Measurements from ENCODE around the gene RFX3.

The RFX3 gene

DNA sequence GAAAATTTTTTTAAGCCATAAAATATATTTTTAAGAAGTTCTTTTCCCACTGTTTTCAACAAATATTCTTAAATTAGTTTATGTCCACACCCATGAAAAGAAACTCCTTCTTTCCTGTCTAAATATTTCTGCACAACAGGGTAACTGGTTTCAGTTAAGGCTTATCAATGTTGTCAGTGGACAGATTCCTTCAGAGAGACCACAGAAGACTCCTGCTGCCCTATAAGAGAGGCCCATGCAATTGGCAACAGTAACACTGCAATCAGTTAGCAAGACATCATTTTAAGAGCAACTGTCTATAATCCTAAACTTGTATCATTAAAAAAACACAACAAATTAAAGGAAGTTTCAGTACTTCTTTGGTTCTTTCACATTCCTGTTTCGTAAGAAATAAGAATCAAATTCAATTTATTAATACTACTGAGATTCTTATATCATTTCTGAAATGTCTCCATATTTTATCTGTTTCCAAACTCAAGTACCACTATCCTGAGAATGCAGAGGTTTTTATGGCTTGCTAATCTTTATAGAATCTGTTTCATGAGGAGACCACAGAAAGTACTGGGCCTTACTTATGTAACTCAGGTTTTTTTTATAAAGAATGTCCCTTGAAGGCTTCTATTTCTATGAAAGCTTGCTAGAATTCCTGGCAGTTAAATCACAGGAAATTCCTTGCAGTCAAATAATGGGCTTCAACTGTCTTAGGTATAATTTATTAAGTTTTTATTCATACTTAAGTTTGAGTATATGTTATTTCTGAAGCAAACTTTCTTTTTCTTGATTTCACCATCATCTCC lies 240.2 kb downstream of the RFX3 start:
- no peak overlapping the region for H3K4me3 ChIP-seq (replicated peaks; ENCODE audit: low read depth, low read length)
- TF ChIP-seq, protein P1, sequence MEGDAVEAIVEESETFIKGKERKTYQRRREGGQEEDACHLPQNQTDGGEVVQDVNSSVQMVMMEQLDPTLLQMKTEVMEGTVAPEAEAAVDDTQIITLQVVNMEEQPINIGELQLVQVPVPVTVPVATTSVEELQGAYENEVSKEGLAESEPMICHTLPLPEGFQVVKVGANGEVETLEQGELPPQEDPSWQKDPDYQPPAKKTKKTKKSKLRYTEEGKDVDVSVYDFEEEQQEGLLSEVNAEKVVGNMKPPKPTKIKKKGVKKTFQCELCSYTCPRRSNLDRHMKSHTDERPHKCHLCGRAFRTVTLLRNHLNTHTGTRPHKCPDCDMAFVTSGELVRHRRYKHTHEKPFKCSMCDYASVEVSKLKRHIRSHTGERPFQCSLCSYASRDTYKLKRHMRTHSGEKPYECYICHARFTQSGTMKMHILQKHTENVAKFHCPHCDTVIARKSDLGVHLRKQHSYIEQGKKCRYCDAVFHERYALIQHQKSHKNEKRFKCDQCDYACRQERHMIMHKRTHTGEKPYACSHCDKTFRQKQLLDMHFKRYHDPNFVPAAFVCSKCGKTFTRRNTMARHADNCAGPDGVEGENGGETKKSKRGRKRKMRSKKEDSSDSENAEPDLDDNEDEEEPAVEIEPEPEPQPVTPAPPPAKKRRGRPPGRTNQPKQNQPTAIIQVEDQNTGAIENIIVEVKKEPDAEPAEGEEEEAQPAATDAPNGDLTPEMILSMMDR (IDR thresholded peaks at IDR 0.05; ENCODE audit: low read depth, low read length, missing control alignments), result no peak
- DNase-seq (ENCODE audit: extremely low read depth, low read depth), result no peak

DNA sequence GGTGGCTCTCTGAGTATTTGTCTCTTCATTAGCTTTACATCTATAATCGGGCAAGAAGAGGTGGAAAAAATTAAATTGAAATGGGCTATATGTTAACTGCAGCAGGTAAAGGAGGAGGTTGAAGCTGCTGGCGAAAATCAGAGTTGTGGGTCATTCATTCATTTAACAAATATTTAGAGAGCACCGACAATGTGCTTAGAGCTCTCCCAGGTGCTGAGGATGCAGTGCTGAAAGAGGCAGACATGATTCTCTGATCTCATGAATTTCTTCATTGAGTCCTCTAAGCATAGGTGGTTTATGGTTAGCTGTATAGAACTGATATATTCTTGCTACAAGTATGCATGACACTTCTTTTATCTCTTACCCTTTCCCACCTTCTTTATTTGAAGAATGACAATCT lies 243.4 kb downstream of the RFX3 start:
- no peak for DNase-seq (ENCODE audit: extremely low read depth, low read depth)
- no peak overlapping the region for H3K4me3 ChIP-seq (replicated peaks; ENCODE audit: low read depth, low read length)
- TF ChIP-seq, protein P1 (IDR thresholded peaks at IDR 0.05; ENCODE audit: low read depth, low read length, missing control alignments), result no peak

DNA sequence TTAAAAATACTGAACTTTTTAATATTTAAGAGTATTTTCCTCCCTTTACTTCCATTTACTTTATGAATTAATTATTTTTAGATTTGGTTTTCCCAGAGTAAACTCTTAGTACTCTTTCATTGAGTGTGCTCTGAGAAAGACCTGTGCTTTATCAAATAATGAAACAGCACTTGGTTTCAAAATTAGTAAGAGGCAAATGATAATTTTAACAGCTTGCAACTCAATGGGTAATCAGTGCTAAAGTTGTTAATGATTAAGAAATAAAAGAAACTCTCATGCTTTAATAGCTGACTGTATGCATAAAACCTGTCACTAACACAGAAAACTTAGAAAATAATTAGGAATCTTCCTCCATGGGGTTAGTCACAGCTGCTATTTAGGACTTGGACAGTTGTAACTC lies 244.4 kb downstream of the RFX3 start:
- no peak overlapping the region for H3K4me3 ChIP-seq (replicated peaks; ENCODE audit: low read depth, low read length)
- TF ChIP-seq, protein P1 (IDR thresholded peaks at IDR 0.05; ENCODE audit: low read depth, low read length, missing control alignments), result no peak

DNA sequence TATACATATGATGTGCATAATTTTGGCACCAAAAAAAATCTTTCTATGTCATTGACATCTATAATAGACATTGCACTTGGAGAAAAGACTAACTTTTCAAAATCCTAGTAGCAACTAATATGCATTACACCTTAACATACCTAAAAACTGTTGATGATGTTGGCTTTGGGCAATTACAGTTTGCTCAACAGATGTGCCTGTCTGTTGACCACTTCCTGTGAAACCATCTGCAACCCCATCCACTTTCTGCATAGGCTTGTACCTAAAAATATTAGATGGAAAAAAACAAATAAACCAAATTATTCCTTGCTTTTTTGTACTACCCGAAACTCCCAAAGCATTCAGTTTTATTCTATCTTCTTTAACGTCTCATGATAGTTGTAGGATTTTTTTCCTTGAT lies 248.6 kb downstream of the RFX3 start:
- H3K4me3 ChIP-seq (replicated peaks; ENCODE audit: low read depth, low read length), result no peak overlapping the region
- DNase-seq (ENCODE audit: extremely low read depth, low read depth), result no peak
- TF ChIP-seq, protein P1 (IDR thresholded peaks at IDR 0.05; ENCODE audit: low read depth, low read length, missing control alignments), result no peak

More for the DNA sequence above, 244.4 kb downstream of the RFX3 start:
- no peak for DNase-seq (ENCODE audit: extremely low read depth, low read depth)

DNA sequence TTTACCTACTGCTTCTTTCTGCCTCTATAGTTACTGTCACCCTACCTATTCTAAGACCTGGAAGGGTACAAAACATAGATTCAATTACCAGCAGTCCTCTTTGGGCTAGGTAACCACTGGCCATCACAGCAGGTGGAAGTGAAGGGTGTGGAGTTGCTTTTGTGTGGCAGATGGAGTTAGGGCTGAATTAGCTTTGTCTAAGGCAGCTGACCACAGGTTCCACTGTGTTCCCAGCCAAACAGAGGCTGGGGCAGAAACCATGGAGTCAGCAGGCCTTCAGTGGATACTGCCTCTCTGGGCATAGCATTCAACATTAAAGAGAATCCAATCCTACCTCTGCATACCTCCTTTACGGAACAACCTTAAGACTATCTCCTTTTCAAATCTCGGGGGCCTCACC lies 254.2 kb downstream of the RFX3 start:
- TF ChIP-seq, protein P1 (IDR thresholded peaks at IDR 0.05; ENCODE audit: low read depth, low read length, missing control alignments), result no peak

DNA sequence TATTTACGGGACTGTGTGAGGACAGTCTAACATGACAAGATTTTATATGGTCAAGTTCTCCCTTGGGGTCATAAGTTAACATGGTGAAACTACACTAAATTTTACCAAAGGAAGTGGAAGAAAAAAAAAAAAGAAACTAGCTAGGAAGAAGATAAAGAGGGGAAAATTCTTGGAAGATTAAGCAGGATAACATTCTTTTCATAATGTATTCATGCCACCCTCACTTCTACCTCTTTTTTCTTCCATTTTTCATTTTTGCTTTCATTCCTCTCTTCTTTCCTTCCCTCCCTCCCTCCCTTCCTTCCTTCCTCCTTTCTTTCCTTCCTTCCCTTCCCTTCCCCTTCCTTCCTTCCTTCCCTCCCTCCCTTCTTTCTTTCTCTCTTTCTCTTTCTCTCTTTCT lies 254.6 kb downstream of the RFX3 start:
- no peak for DNase-seq (ENCODE audit: extremely low read depth, low read depth)
- TF ChIP-seq, protein P1 (IDR thresholded peaks at IDR 0.05; ENCODE audit: low read depth, low read length, missing control alignments), result no peak
- H3K4me3 ChIP-seq (replicated peaks; ENCODE audit: low read depth, low read length), result no peak overlapping the region

More for the DNA sequence above, 254.2 kb downstream of the RFX3 start:
- no peak overlapping the region for H3K4me3 ChIP-seq (replicated peaks; ENCODE audit: low read depth, low read length)
- DNase-seq (ENCODE audit: extremely low read depth, low read depth), result no peak
